ENCODE data around the gene QRICH2.
"Not testable (repeated sequence)": the region's sequence is repeated elsewhere in the genome, so short reads cannot be mapped to it uniquely, and the experiment has no call there.

Gene QRICH2

DNA sequence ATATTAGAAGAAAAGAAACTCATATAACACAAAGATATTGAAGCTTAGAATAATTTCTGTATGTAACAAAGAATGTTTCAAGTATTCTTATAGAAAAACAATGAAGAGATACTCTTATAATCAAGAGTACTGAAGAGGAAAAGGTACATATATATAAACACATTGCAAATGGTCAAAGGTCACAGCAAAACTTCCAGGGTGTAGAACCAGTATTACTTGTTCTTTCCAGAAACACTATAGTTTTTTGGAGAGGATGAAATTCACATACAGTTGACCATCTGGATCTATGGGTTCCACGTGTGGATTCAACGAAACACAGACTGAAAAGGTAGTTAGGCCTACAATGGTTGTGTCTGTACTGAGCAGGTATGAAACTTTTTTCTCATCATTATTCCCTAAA lies 23.0 kb upstream of the QRICH2 start:
- DNase-seq, result no peak

DNA sequence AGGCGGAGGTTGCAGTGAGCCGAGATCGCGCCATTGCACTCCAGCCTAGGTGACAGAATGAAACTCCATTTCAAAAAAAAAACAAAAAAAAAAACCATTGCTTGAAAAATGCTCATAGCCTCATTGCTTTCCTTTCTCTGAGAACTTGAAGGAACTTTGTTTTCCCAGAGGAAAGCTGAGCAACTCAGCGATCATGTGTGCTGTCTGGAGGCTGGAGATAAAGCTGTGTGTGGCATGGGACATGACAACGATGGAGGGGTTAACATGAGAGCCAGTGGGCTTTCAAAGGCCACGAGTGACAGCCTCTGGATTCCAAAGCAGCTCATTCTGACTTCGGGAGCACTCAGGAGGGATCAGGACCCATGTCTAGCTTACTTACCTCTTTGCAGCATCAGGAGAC lies 21.6 kb upstream of the QRICH2 start:
- no peak for DNase-seq

DNA sequence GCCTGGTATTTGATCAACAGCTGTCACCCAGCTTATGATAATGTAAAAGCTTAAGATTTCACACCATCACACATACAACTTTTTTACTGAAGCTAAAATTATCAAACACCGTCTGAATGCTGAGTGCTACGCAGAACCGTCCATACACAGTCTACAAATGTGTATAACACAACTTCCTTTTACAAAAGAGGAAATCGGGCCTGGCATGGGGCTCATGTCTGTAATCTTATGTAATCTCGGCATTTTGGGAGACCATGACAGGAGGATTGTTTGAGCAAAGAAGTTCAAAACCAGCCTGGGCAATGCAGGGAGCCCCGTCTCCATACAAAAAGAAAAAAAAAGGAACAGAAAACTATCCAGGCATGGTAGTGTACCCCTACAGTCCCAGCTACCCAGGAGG lies 19.6 kb upstream of the QRICH2 start:
- DNase-seq, result no peak

DNA sequence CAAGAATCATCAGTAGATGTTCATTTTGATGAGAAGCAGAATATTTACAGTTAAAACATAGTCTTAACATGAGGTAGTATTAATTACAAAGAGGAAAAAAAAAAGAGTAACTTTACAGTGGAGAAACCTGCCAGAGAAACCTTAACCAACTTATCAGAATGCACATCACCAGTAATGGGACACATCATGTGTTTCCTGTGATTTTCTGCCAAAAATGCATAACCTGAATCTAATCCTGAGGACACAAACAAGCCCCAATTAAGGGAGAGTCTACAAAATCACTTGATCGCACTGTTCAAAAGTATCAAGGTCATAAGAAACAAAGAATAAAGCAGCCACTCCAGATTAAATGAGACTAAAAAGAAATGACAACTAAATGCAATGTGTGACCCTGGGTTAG lies 18.2 kb upstream of the QRICH2 start:
- no peak for DNase-seq

DNA sequence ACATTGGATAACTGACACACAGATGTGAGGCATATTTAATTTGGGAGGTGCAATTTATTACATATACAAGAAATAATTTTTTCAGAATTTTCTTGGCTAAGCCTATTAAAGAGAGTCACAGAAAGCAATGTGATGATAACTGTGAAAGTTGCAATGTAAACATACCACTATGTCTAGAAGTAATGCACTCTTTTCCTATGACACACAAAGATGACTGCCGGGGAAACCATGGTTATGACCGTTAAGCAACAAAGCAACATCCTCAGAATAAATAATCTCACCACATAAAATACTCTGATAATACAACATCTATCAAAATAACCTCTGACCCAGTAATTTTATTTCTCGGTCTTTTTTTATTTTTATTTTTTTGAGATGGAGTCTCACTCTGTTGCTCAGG lies 10.5 kb upstream of the QRICH2 start:
- DNase-seq, result peak; percentile 68

DNA sequence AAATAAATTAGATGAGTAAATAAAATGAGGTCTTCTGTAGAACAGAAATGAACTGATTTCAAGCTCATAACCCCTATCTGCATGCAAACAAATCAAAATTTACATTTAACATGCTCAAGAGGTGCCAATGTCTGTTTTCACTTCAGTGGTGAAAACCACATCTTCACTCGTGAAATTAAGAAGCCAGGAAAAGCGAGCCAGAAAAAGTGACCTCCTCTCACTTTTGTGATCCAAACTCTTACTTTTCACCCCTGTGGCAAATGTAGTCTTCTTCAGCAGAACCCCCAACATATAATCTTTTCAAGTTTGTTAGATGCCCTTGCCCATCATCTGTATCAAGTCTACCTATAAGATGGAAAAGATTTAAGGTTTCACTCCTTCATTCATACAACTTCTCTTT lies 9.5 kb upstream of the QRICH2 start:
- DNase-seq, result no peak

DNA sequence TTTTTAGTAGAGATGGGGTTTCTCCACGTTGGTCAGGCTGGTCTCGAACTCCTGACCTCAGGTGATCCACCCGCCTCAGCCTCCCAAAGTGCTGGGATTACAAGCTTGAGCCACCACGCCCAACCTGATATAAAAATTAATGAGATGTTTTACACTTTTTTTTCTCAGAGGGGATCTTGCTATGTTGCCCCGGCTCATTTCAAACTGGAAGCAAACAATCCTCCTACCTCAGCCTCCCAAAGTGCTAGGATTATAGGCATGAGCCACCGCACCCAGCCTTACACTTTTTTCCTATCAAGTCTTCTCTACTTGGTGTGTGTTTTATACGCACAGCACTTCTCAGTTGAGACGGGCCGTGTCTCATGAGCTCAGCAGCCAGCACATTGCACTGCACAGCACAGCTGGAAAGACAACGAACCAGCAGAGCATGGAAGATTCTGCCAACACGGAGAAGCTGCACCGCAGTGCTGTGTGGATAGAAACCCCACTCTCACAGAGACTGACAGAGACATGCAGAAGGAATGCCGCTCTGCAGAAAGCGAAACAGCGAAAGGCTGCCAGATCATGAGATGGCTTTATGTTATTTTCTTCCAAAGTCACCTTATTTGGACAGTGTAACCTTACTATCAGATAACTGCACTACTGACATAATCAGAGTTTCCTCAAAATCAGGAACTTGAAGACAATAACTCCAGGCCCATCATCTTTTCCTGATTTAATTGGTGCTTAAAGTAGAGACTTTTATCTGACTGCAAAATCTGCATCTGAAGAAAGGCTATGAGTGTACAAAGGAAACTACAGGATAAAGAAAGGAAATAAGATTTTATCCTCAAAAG lies 6.5 kb upstream of the QRICH2 start:
- peak; percentile 9 for DNase-seq

DNA sequence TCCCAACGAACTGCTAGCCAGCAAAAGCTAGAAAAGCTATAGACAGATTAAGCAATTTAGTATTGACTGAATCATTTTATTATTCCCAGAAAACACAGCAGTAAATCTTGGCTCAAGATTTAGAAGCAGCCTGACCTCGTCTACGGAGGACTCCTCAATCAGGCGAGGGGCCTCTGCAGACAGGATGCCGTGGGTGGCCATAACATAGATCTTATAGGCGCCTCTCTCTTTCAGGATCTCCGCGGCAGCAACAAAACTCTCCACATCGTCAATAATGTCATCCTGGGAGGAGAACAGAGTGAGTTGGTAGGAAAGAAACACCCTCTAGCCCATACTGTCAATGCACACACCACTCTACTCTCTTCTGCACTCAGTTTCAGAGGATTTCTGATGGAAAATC lies 4.7 kb upstream of the QRICH2 start:
- DNase-seq, result no peak

DNA sequence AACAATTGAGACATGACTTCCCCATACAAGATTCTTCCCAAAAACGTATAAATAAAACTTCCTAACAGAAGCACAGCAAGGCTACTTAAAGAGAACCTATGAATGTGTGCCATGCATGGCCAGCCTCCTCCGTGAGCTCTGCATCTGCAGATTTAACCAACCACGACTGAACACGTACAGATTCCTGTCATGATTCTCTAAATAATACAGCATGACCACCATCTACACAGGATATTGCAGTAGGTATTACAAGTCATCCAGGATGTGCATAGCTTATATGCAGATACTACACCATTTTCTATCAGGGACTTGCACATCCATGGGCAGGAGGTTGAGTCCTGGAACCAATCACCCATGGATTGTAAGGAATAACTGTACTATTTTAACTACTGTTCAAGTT lies 1.4 kb upstream of the QRICH2 start:
- DNase-seq, result no peak

DNA sequence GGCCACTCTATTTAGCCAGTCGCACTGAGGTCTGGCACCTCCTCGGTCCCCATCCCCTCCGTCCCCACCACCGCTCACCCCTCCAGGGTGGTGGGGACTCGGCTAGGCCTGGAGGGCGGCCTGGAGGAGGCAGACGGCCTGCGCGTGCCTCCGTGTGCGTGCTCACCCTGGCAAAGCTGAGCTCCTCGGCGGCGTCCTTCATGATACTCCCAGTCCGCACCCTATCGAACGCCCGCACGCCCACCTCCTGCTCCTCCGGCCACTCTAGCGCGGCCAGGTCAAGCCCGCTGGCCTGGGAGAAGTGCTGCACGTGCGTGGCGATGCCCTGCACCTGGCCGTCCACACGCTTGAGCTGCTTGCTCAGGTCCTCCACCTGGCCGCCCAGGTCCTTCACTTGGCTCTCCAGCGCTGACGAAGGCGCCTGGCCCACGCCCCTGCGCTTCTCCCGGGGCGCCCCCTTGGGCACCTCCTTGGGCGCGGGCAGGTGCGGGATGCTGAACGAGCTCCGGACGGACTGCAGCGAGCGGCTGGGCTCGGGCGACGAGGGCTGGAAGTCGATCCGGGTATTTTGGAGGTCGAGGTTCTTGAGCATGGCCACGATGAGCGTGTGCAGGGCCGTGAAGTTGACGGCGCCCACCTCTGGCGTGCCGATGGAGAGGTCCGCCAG lies 644 bp downstream of the QRICH2 start:
- no peak for DNase-seq

DNA sequence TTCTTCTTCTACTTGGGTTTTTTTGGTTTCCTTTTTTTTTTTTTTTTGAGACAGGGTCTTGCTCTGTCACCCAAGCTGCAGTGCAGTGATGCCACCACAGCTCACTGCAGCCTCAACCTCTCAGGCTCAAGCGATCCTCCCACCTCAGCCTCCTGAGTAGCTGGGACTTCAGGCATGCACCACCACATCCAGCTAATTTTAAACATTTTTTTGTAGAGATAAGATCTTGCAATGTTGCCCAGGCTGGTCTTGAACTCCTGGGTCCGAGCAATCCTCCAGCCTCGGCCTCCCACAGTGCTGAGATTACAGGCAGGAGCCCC lies 3.0 kb downstream of the QRICH2 start:
- DNase-seq, result not testable (repeated sequence)

DNA sequence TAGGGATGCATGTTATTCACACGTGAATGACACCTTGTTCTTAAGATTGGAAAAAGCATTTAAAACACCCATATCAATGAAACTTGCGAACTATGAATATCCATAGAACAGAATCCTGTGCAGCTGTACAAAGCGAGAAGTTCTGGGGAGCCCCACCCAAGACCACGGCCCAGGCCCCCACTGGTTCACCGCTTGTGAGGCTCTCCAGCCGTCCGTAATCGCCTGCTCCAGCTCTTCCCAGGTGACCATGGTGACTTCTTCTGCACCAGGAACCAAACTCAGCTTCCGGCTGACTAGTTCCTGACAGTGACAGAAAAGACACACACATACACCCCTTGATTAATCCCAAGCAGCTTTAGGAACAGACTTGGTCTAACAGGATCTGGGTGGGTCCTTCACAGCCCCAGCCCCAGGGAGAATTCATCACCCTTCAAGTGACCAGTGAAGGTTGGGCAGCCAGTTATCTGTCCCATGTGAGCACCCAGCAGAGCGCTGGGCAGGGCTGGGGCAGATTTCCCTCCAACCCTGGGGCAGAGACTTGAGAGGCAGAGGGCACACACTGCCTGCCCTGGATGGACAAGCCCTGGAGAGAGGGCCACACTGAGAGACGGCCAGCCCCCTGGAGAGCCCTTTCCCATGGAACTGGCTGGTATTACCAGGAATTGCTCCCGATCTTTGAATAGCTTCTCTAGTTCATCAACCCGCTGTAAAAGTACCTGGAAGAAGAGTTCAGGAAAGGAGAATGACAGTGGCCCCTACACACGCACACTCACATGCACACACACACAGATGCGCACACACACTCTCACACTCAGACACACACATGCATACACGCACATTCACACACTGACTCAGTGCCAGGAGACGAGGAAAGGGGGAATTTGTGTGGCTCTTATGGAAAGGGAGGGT lies 3.6 kb downstream of the QRICH2 start:
- no peak for DNase-seq

DNA sequence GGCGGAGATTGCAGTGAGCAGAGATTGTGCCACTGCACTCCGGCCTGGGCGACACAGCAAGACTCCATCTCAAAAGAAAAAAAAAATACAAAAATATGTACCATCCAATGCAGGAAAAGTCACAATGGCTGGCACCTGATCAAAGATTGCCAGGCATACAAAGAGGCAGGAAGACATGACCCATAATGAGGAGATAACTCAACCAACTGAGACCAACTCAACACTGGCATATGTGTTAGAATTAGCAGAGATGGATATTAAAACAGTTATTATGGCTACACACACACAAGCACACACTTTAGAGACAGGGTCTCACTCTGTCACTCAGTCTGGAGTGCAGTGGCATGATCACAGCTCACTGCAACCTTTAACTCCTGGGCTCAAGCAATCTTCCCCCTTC lies 10.6 kb downstream of the QRICH2 start:
- DNase-seq, result no peak

DNA sequence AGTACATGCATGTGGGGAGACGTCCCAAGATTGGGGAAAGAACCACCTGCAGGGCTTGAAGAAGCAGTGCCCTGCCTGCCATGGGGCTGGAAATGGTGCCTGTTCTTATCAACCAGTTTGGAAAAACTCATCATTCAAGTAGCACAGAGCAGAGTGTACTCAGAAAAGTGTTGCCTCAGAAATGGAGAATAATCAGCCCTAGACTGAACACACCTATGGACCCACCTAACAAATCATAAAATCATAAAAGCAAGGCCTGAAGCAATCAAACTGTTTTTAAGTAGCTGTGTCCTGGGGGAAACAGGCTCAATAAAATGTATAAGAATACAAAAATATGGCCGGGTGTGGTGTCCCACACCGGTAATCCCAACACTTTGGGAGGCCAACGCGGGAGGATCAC lies 11.2 kb downstream of the QRICH2 start:
- DNase-seq, result no peak

DNA sequence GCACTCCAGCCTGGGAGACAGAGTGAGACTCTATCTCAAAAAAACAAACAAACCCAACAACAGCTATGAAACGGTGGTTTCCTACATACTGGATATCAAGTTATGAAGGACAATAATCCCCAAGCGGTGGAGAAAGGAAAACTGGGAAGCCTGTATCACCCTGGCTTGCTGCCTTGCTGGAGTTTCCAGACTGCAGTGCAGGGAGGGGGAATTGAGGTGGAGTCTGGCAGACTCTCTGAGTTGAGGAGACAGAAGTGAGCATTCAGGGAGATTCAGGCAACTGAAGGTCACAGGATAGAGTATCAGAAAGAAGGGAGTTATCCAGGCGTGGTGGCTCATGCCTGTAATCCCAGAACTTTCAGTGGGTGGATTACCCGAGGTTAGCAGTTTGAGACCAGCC lies 11.9 kb downstream of the QRICH2 start:
- DNase-seq, result no peak

DNA sequence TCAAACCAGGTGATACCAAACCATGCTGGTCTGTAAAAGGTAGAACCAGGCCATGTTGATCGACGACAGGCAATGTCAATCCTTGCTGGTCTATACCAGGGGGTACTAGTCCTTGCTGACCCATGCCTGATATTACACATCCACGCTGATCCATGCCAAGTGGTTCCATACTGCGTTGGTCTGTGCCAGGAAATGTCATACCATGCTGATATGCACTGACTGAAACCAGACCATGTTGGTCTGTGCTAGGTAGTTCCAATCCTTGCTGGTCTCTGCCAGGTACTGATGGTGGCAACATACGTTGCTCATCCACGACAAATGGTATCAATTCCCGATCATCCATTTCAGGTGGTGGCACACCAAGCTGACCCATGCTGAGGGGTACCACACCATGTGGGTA lies 15.0 kb downstream of the QRICH2 start:
- DNase-seq, result no peak

DNA sequence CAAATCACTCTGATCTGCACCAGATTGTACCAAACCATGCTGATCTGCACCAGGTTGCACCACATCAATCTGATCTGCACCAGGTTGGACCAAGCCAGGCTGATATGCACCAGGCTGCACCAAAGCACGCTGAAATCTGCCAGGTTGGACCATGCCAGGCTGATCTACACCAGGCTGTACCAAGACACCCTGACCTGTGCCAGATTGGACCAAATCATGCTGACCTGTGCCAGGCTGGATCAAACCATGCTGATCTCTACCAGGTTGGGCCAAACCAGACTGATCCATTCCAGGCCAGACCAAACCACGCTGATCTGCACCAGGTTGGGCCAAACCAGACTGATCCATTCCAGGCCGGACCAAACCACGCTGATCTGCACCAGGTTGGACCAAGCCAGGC lies 15.5 kb downstream of the QRICH2 start:
- DNase-seq, result no peak

DNA sequence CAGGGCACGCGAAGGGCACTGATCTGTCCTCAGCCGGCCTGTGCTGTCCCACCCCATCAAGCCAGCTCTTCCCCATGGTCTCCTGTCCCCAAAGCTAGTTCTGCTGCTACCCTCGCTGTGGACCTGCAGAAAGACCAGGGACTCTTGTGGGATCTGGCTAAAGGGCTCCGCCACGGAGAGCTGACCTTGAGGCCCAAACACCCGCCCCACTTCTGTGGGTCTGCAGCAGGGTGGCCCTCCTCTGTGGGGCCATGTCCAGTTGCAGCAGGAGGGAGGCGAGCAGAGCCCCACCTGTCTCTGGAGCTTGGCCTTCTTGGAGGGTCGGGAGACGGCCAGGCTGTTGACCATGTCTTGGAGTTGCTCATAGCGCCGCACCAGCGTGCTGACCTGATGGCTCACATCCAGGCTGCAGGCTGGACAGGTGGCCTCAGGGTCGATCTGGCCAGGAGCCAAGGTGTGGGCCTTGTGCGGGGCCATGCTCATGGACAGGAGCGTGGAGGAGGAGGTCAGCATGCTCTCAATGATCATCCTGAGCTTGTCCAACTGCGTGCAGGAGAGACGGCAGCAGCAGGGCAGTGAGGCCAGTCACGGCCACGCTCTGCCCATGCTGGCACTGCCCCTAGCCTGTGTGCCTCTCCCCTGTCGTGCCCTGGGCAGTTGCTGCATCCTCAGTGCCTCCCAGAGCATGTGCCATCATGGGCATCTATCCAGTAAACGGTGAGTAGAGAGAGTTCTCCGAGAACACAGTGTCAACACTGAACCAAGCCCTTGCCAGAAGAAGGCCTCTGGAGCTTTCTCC lies 26.3 kb downstream of the QRICH2 start:
- no peak for DNase-seq

DNA sequence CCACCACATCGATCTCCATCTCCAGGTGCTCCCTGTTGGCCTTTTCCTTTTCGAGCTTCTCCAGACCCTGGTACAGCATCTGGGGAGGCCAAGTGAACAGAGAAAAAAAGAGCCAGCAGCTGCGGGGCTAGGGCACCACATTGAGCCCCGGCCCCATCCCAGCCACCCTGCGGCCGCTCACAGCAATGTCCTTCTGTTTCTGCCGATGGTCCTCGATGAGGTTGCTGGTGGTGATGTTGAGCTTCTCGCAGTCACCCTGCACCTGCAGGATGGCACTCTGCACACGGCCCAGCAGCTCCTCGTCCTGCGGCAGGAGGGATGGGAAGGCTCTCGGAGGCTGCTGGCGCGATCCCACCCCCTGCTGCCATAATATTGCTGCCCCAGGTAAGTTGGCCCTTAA lies 27.4 kb downstream of the QRICH2 start:
- DNase-seq, result no peak

DNA sequence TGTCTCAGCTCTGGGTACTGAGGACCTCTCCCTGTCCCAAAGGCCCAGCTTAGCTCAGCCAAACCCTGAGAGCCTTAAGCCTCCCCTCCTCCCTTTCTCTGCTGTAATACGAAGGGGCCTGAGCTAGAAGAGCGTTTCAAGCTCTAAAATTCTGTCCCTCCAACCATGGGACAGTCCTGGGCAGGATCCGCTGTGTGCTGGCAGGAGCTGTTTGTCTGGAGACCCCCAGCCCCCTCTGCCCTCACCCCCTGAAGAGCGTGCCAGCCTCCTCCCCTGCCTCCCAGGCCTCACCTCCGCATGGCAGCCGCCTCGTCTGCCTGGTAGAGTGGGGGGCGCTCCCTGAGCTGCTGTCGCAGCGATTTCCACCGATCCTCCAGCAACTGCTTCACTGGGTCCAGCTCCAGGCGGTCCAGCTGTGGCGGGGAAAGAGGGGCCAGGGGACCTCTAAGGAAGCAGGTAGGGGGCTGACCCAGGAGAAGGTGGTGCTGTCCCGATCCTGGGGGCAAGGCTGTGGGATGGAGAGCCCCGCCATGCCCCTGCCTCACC lies 28.3 kb downstream of the QRICH2 start:
- no peak for DNase-seq

DNA sequence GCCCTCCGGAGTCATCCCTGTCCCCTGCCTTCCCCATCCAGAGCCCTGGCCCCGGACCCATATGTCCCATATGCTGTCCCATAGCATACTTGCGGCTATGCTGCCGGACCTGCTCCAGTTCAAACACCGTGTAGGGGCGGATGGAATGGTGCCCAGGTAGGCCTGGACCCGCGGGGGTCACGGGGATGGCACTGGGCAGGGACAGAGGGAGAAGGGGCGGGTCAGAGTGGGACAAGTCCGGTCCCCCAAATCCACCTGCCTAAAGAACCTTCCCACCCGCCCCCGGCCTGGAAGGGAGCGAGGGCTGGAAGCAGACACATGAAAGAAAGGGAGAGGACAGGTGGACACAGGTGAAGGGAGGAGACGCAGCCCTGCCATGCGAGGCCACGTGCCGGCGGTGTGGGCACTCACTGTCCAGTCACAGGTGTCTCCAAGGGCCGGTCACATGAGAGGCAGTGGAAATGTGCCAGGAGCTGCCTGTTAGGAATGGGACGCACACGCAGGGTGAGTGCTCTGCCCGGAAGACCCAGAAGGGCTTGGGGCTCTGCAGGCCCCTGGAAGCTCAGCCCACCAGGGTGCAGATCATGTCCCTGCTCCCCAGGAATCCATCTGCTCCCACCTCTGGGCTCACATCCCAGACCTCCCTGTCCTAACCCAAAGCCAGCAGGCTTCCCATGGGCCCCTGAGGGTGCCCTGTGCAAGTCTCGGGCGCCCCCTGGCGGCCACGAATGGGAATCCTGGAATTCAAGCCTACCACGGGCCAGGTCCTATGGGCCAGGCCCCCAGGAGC lies 28.9 kb downstream of the QRICH2 start:
- DNase-seq, result peak; percentile 70
